Muscle layer of duodenum (tissue), 2 donors: ENCODE measurements around the gene C19orf73.
A peak's percentile ranks its signal among the peaks of the same experiment; 100 is the strongest.

Experiments used
- H3K27ac ChIP-seq: one replicate; pipeline ENCODE4 v1.7.0; 2013; ENCODE audit warnings: mild to moderate bottlenecking, low read length
- H3K27me3 ChIP-seq: one replicate; pipeline ENCODE4 v1.7.0; 2013; ENCODE audit warnings: low read depth, mild to moderate bottlenecking, control low read depth, low read length
- H3K36me3 ChIP-seq, 2 donors: one replicate each; pipeline ENCODE4 v1.7.0; 2013; ENCODE audit warnings: low read length in 2 of 2, control low read depth in 1 of 2, mild to moderate bottlenecking in 1 of 2; ENCODE audit not compliant: insufficient read depth in 2 of 2, control insufficient read depth in 1 of 2
- H3K4me1 ChIP-seq, 2 donors: one replicate each; pipeline ENCODE4 v1.7.0; 2013; ENCODE audit warnings: low read length in 2 of 2, mild to moderate bottlenecking in 2 of 2, control low read depth in 1 of 2, moderate library complexity in 1 of 2; ENCODE audit not compliant: insufficient read depth in 2 of 2, control insufficient read depth in 1 of 2
- H3K4me3 ChIP-seq, 2 donors: one replicate each; pipeline ENCODE4 v1.7.0; 2013; ENCODE audit warnings: low read length in 2 of 2, low read depth in 1 of 2, mild to moderate bottlenecking in 1 of 2
- H3K9me3 ChIP-seq, 2 donors: one replicate each; pipeline ENCODE4 v1.7.0; 2013; ENCODE audit warnings: low read length in 2 of 2, control low read depth in 1 of 2, mild to moderate bottlenecking in 1 of 2; ENCODE audit not compliant: control insufficient read depth in 1 of 2
- donor health status: healthy.

Gene C19orf73

GRCh38 chr19:49118565-49119410 is at the start of gene C19orf73:
C19orf73 (minus strand) TSS chr19:49119143; CDS start chr19:49119022, 121 bp downstream.
- peak within 1 kb of the TSS; percentile 90 for H3K27ac ChIP-seq
- peaks cover 7 to 32% of the 10 kb centered on the region in 2 donors for H3K4me1 ChIP-seq
- no peaks in the 10 kb centered on the region for H3K9me3 ChIP-seq
- no peaks in the 10 kb centered on the region for H3K27me3 ChIP-seq
- H3K4me3 ChIP-seq = peak within 1 kb of the TSS; percentile 54 to 55
- no peaks in the 10 kb centered on the region for H3K36me3 ChIP-seq

- Histone ChIP-seq H3K4me1 (peaks cover 3 to 9% of the 10 kb centered on the region in 2 donors), H3K9me3 (no peaks in the 10 kb centered on the region), H3K27me3 (no peaks in the 10 kb centered on the region), H3K4me3 (no peak overlapping the region), H3K27ac (no peak overlapping the region), H3K36me3 (peaks cover 3 to 31% of the 10 kb centered on the region in 2 donors)
Measured at GRCh38 chr19:49168421-49168820, 49.5 kb upstream of the C19orf73 start.

GRCh38 chr19:49167857-49168409 is 49.0 kb upstream of the C19orf73 start:
- no peaks in the 10 kb centered on the region for H3K27me3 ChIP-seq
- H3K4me1 ChIP-seq = peaks cover 3 to 9% of the 10 kb centered on the region in 2 donors
- H3K4me3 ChIP-seq = no peak overlapping the region
- H3K27ac ChIP-seq = no peak overlapping the region
- peaks cover 0 to 26% of the 10 kb centered on the region in 2 donors for H3K36me3 ChIP-seq
- no peaks in the 10 kb centered on the region for H3K9me3 ChIP-seq

GRCh38 chr19:49165865-49166301 is 46.9 kb upstream of the C19orf73 start:
- Histone ChIP-seq H3K36me3 (peaks cover 0 to 6% of the 10 kb centered on the region in 2 donors), H3K27ac (peak overlapping the region; percentile 50), H3K27me3 (no peaks in the 10 kb centered on the region), H3K4me3 (peak overlapping the region in 1 of 2 donors; percentile 19), H3K4me1 (peaks cover 3 to 9% of the 10 kb centered on the region in 2 donors), H3K9me3 (no peaks in the 10 kb centered on the region)

GRCh38 chr19:49165111-49165750 is 46.3 kb upstream of the C19orf73 start:
- Histone ChIP-seq H3K36me3 (no peaks in the 10 kb centered on the region), H3K9me3 (no peaks in the 10 kb centered on the region), H3K4me1 (peaks cover 3 to 9% of the 10 kb centered on the region in 2 donors), H3K27me3 (no peaks in the 10 kb centered on the region), H3K4me3 (peak overlapping the region in 1 of 2 donors; percentile 19), H3K27ac (peak overlapping the region; percentile 50)

GRCh38 chr19:49161987-49162386 is 43.0 kb upstream of the C19orf73 start:
- Histone ChIP-seq H3K27ac (no peak overlapping the region), H3K4me1 (peaks cover 3 to 14% of the 10 kb centered on the region in 2 donors), H3K9me3 (no peaks in the 10 kb centered on the region), H3K4me3 (no peak overlapping the region), H3K36me3 (no peaks in the 10 kb centered on the region), H3K27me3 (no peaks in the 10 kb centered on the region)

GRCh38 chr19:49160450-49161189 is 41.7 kb upstream of the C19orf73 start:
- no peaks in the 10 kb centered on the region for H3K36me3 ChIP-seq
- no peak overlapping the region for H3K27ac ChIP-seq
- no peak overlapping the region for H3K4me3 ChIP-seq
- no peaks in the 10 kb centered on the region for H3K9me3 ChIP-seq
- H3K27me3 ChIP-seq = no peaks in the 10 kb centered on the region
- H3K4me1 ChIP-seq = peaks cover 2 to 9% of the 10 kb centered on the region in 2 donors

- H3K36me3 ChIP-seq = no peaks in the 10 kb centered on the region
- H3K4me1 ChIP-seq = peaks cover 0 to 5% of the 10 kb centered on the region in 2 donors
- peak within 1 kb of the TSS; percentile 64 to 86 for H3K4me3 ChIP-seq
- H3K27ac ChIP-seq = peak within 1 kb of the TSS; percentile 79
- no peaks in the 10 kb centered on the region for H3K27me3 ChIP-seq
- no peaks in the 10 kb centered on the region for H3K9me3 ChIP-seq
Measured at GRCh38 chr19:49157445-49158224, 38.7 kb upstream of the C19orf73 start, which contains the start of gene TRPM4. TRPM4 (plus strand) TSS chr19:49157792; CDS start chr19:49157867, 75 bp downstream.

GRCh38 chr19:49155820-49156346 is 36.9 kb upstream of the C19orf73 start:
- H3K36me3 ChIP-seq = no peaks in the 10 kb centered on the region
- peaks cover 3 to 13% of the 10 kb centered on the region in 2 donors for H3K4me1 ChIP-seq
- no peaks in the 10 kb centered on the region for H3K9me3 ChIP-seq
- no peaks in the 10 kb centered on the region for H3K27me3 ChIP-seq
- no peak overlapping the region for H3K27ac ChIP-seq
- no peak overlapping the region for H3K4me3 ChIP-seq
